K562 (cell line): ENCODE data around the gene SLIT2. TPM values are rescaled to one million over a fixed set of nuclear protein-coding genes. Genes with fewer than 3 reads are reported as not detected.

Experiments used
- ATAC-seq: fragments of 200-7000 bp; cut with Tn5 transposase; 3 replicates; pipeline ENCODE4 v1.9.1; 2020; ENCODE audit warnings: moderate library complexity
- BruUV-seq: library from RNA; stranded (reverse); fragments of 400-500 nt; replicated peaks from 2 replicates; lab custom pipeline; 2021; lab: Mats Ljungman, UMichigan
- CTCF ChIA-PET: fragments of 300-600 bp; formaldehyde crosslinking; extraction: SDS; loops from one replicate; lab custom pipeline; 2021; ENCODE audit warnings: low intra/inter-chr PET ratio; lab: Yijun Ruan, JAX
- POLR2A ChIA-PET: fragments of 300-600, 350-650 bp; sonication (Branson Sonifier 250); formaldehyde crosslinking; extraction: SDS; loops from one replicate; lab custom pipeline; 2021; ENCODE audit warnings: antibody characterized with exemption, inconsistent platforms; lab: Yijun Ruan, JAX
- DNase-seq, 4 experiments: peaks; one replicate each; pipeline versions ENCODE4 v3.0.0 to v3.0.0-alpha.2; 2011 to 2018; ENCODE audit warnings: low spot score in 3 of 4, mixed read lengths in 3 of 4; ENCODE audit errors: extremely low read depth in 1 of 4
- FAIRE-seq: peaks from 2 replicates; lab custom pipeline; 2011; peaks lifted over from hg19 to GRCh38; lab: Jason Lieb, UNC
- H2AFZ ChIP-seq: 2 replicates; pipeline ENCODE4 v1.6.0; 2011; ENCODE audit warnings: low read depth, low read length, control low read depth, inconsistent platforms
- H3K27ac ChIP-seq: fragments of 200-600 bp; 3 replicates; pipeline ENCODE4 v1.8.0; 2011; ENCODE audit warnings: low read depth, mild to moderate bottlenecking, control low read depth, inconsistent platforms, low read length, moderate library complexity, mixed read lengths; ENCODE audit errors: extremely low read depth
- H3K27me3 ChIP-seq, 2 experiments: fragments of 300-600 bp in 1 of 2; 2 replicates in 1 of 2; 3 replicates in 1 of 2; pipeline versions ENCODE4 v1.6.0 to v1.8.0; 2011; ENCODE audit warnings: inconsistent platforms in 2 of 2, low read length in 2 of 2, mild to moderate bottlenecking in 1 of 2, mixed read lengths in 1 of 2, moderate library complexity in 1 of 2; ENCODE audit not compliant: control insufficient read depth in 2 of 2, insufficient read depth in 2 of 2
- H3K36me3 ChIP-seq: fragments of 300-600 bp; 3 replicates; pipeline ENCODE4 v1.8.0; 2011; ENCODE audit warnings: mild to moderate bottlenecking, low read length, inconsistent platforms; ENCODE audit not compliant: control insufficient read depth, insufficient read depth
- H3K4me1 ChIP-seq, 2 experiments: fragments of 200-600 bp in 1 of 2; replicated peaks in 1 of 2; 2 replicates in 1 of 2; 3 replicates in 1 of 2; pipeline versions ENCODE4 v1.5.1 to v1.8.0; 2011; ENCODE audit warnings: inconsistent platforms in 2 of 2, low read length in 2 of 2, mild to moderate bottlenecking in 1 of 2, mixed read lengths in 1 of 2, moderate library complexity in 1 of 2; ENCODE audit not compliant: control insufficient read depth in 2 of 2, insufficient read depth in 2 of 2
- H3K4me2 ChIP-seq: 2 replicates; pipeline ENCODE4 v1.6.1; 2011; ENCODE audit warnings: low read length, control low read depth, inconsistent platforms, mixed read lengths; ENCODE audit not compliant: insufficient read depth
- H3K4me3 ChIP-seq: fragments of 200-600 bp; sonication (generic), shearing (Covaris generic); 2 replicates; pipeline ENCODE4 v1.5.1; 2016; ENCODE audit warnings: control low read depth, inconsistent platforms
- H3K79me2 ChIP-seq: fragments of 200-600 bp; 3 replicates; pipeline ENCODE4 v1.8.0; 2011; ENCODE audit warnings: low read length, inconsistent platforms; ENCODE audit not compliant: control insufficient read depth, insufficient read depth
- H3K9ac ChIP-seq, 2 experiments: 2 replicates each; pipeline versions ENCODE4 v1.6.0 to v1.6.1; 2011; ENCODE audit warnings: low read depth in 2 of 2, low read length in 2 of 2, control low read depth in 1 of 2, inconsistent platforms in 1 of 2, mild to moderate bottlenecking in 1 of 2, mixed read lengths in 1 of 2; ENCODE audit not compliant: insufficient read depth in 1 of 2
- H3K9me1 ChIP-seq: one replicate; pipeline ENCODE4 v1.6.0; 2011; ENCODE audit warnings: inconsistent platforms, mild to moderate bottlenecking, low read length, moderate library complexity; ENCODE audit not compliant: control insufficient read depth, insufficient read depth
- H3K9me3 ChIP-seq: replicated peaks from 2 replicates; pipeline ENCODE4 v1.5.1; 2011; ENCODE audit warnings: low read depth, low read length, inconsistent platforms; ENCODE audit not compliant: control insufficient read depth, insufficient read depth
- H4K20me1 ChIP-seq: replicated peaks from 2 replicates; pipeline ENCODE4 v1.6.1; 2011; ENCODE audit warnings: low read length, inconsistent platforms, mixed read lengths; ENCODE audit not compliant: control insufficient read depth, insufficient read depth
- ETS2 ChIP-seq: IDR thresholded peaks from 2 replicates; pipeline ENCODE4 v1.6.1; 2016; ENCODE audit warnings: borderline replicate concordance, missing genetic modification characterization, mild to moderate bottlenecking, moderate library complexity, missing compliant biosample characterization; ENCODE audit not compliant: poor library complexity, severe bottlenecking
- FOXA3 ChIP-seq, 2 experiments: fragments of 450-650 bp in 1 of 2; sonication (generic) in 1 of 2; formaldehyde crosslinking; IDR thresholded peaks in 1 of 2; conservative IDR thresholded peaks in 1 of 2; 2 replicates each; pipeline versions ENCODE4 v1.4.0 to v1.8.0; 2020 to 2022; ENCODE audit warnings: mild to moderate bottlenecking in 2 of 2, missing genetic modification reagents in 1 of 2
- GABPB1 ChIP-seq: sonication (generic); formaldehyde crosslinking; IDR thresholded peaks from 2 replicates; pipeline ENCODE4 v1.8.0; 2022; ENCODE audit warnings: mild to moderate bottlenecking, missing genetic modification reagents
- GTF2E2 ChIP-seq: fragments of 200-800 bp; sonication (Bioruptor generic); IDR thresholded peaks from 2 replicates; pipeline ENCODE4 v1.6.1; 2016; ENCODE audit warnings: missing genetic modification characterization, missing compliant biosample characterization
- KLF1 ChIP-seq: fragments of 450-650 bp; IDR thresholded peaks from 2 replicates; pipeline ENCODE4 v1.6.1; 2016; ENCODE audit warnings: missing genetic modification characterization, missing compliant biosample characterization
- MAFG ChIP-seq: fragments of 450-650 bp; conservative IDR thresholded peaks from 2 replicates; pipeline ENCODE4 v1.6.1; 2016; ENCODE audit warnings: missing genetic modification characterization, missing compliant biosample characterization
- NFXL1 ChIP-seq: fragments of 450-650 bp; formaldehyde crosslinking; IDR thresholded peaks from 2 replicates; pipeline ENCODE4 v1.4.0; 2021; ENCODE audit warnings: mild to moderate bottlenecking
- NONO ChIP-seq, 2 experiments: fragments of 200-400 bp in 1 of 2; fragments of 450-650 bp in 1 of 2; formaldehyde crosslinking in 1 of 2; IDR thresholded peaks; 2 replicates each; pipeline ENCODE4 v1.6.1; 2017; ENCODE audit warnings: low read depth in 2 of 2, mild to moderate bottlenecking in 2 of 2, moderate library complexity in 2 of 2, low read length in 1 of 2
- NR2F6 ChIP-seq: fragments of 450-650 bp; formaldehyde crosslinking; IDR thresholded peaks from 2 replicates; pipeline ENCODE4 v1.4.0; 2020; ENCODE audit warnings: mild to moderate bottlenecking
- NR4A1 ChIP-seq, 2 experiments: fragments of 250-450 bp in 1 of 2; fragments of 450-650 bp in 1 of 2; sonication (Bioruptor Pico) in 1 of 2; IDR thresholded peaks; 2 replicates each; pipeline versions ENCODE4 v1.4.0 to v1.6.1; 2016 to 2020; ENCODE audit warnings: mild to moderate bottlenecking in 2 of 2, missing compliant biosample characterization in 1 of 2, missing genetic modification characterization in 1 of 2, moderate library complexity in 1 of 2
- ZBTB1 ChIP-seq: sonication (generic); formaldehyde crosslinking; IDR thresholded peaks from 2 replicates; pipeline ENCODE4 v1.8.1; 2023; ENCODE audit warnings: missing genetic modification reagents, low read depth, mild to moderate bottlenecking, borderline replicate concordance
- ZBTB33 ChIP-seq: sonication (generic); formaldehyde crosslinking; IDR thresholded peaks from 2 replicates; pipeline ENCODE4 v1.8.1; 2023; ENCODE audit warnings: mild to moderate bottlenecking, missing genetic modification reagents
- ZNF175 ChIP-seq: fragments of 200-800 bp; sonication (Bioruptor generic); IDR thresholded peaks from 2 replicates; pipeline ENCODE4 v1.6.1; 2016; ENCODE audit warnings: low read depth, mild to moderate bottlenecking, missing genetic modification characterization, missing compliant biosample characterization
- ZNF224 ChIP-seq: sonication (generic); formaldehyde crosslinking; IDR thresholded peaks from 2 replicates; pipeline ENCODE4 v1.8.0; 2022; ENCODE audit warnings: mild to moderate bottlenecking, missing genetic modification reagents
- ZNF766 ChIP-seq: fragments of 200-800 bp; sonication (Bioruptor generic); conservative IDR thresholded peaks from 2 replicates; pipeline ENCODE4 v1.6.1; 2016; ENCODE audit warnings: missing genetic modification characterization, missing compliant biosample characterization
- WGBS: fragments of 100-300 bp; shearing (Covaris generic); methylation state at CpG from one replicate; pipeline ENCODE4 v1.1.6; 2016; ENCODE audit warnings: low coverage, mixed read lengths; ENCODE audit not compliant: insufficient coverage; ENCODE audit errors: missing lambda C conversion rate; 5-methylcytosine and 5-hydroxymethylcytosine counted together
- in situ Hi-C: fragments of 300-500 bp; cut with MboI; formaldehyde crosslinking; loops from 4 replicates; pipeline ENCODE4 v1.15.0; 2018; ENCODE audit warnings: inconsistent platforms, mixed read lengths
- intact Hi-C: fragments of 100-400 bp; cut with micrococcal nuclease; formaldehyde crosslinking; loops from 2 replicates; pipeline ENCODE4 v1.14.2; 2022
- polyA plus RNA-seq, 8 experiments: library from polyadenylated mRNA; depleted of rRNA in 4 of 8; stranded (reverse) in 5 of 8; unstranded in 3 of 8; fragments of >200 nt; fragmentation: Nextera tagmentation in 2 of 8; fragmentation: Illumina TruSeq in 1 of 8; extraction: Ambion mirVana in 2 of 8; extraction: Trizol in 1 of 8; gene quantifications; 2 replicates each; pipeline versions ENCODE4 v1.2.1 to v1.2.3, GENCODE V29; 2011 to 2014; ENCODE audit warnings: inconsistent platforms in 1 of 8, missing spikeins in 1 of 8
- total RNA-seq, 7 experiments: library from RNA; depleted of rRNA in 6 of 7; stranded (reverse); fragments of >200 nt in 6 of 7; fragmentation: Illumina TruSeq in 2 of 7; extraction: Trizol in 2 of 7; gene quantifications; 2 replicates each; pipeline versions ENCODE4 v1.2.1 to v1.2.3, GENCODE V29; 2011 to 2021; ENCODE audit warnings: low replicate concordance in 1 of 7
- TF ChIP-seq, protein P1 (sequence below): IDR thresholded peaks from 2 replicates; pipeline ENCODE4 v1.6.1; 2011; ENCODE audit warnings: borderline replicate concordance, low read depth, mild to moderate bottlenecking, moderate library complexity, low read length; ENCODE audit not compliant: insufficient read depth, poor library complexity, severe bottlenecking
- TF ChIP-seq, protein P2 (sequence below): fragments of 450-650 bp; formaldehyde crosslinking; IDR thresholded peaks from 2 replicates; pipeline ENCODE4 v1.4.0; 2020; ENCODE audit warnings: mild to moderate bottlenecking, moderate library complexity

Gene SLIT2
- total and polyA plus RNA-seq, 9 of the 15 experiments (the other 6 are each of a cell fraction or from before 2014, with no cell fraction given), result 1.8 to 8.1 (median 4.1) TPM

GRCh38 chr4:20253283-20253734, 1.6 kb downstream of the SLIT2 start:
- FAIRE-seq, result no peak
- Histone ChIP-seq H3K27me3 (peaks cover 0 to 7% of the 10 kb centered on the region in 2 experiments; a peak in 2 of 5 replicates), H3K27ac (no peak overlapping the region), H3K4me3 (no peak overlapping the region), H4K20me1 (no peaks in the 10 kb centered on the region), H2AFZ (no peak overlapping the region), H3K4me1 (peaks cover 0 to 7% of the 10 kb centered on the region in 2 experiments; a peak in 2 of 5 replicates), H3K9me3 (no peaks in the 10 kb centered on the region), H3K9me1 (no peaks in the 10 kb centered on the region), H3K9ac (no peak overlapping the region), H3K79me2 (no peaks in the 10 kb centered on the region), H3K4me2 (no peak overlapping the region), H3K36me3 (no peaks in the 10 kb centered on the region)
- ChIA-PET POLR2A (no interaction called here), CTCF (no interaction called here)
- in situ Hi-C loops, result no loop called here
- no peak for ATAC-seq
- intact Hi-C loops, result no loop called here
- no peak for DNase-seq
- no TSS peak for BruUV-seq
- WGBS, result 33% methylated on average over 5 of the region's 21 CpGs
- TF ChIP-seq NFXL1, result no peak
- TF ChIP-seq, protein P1, sequence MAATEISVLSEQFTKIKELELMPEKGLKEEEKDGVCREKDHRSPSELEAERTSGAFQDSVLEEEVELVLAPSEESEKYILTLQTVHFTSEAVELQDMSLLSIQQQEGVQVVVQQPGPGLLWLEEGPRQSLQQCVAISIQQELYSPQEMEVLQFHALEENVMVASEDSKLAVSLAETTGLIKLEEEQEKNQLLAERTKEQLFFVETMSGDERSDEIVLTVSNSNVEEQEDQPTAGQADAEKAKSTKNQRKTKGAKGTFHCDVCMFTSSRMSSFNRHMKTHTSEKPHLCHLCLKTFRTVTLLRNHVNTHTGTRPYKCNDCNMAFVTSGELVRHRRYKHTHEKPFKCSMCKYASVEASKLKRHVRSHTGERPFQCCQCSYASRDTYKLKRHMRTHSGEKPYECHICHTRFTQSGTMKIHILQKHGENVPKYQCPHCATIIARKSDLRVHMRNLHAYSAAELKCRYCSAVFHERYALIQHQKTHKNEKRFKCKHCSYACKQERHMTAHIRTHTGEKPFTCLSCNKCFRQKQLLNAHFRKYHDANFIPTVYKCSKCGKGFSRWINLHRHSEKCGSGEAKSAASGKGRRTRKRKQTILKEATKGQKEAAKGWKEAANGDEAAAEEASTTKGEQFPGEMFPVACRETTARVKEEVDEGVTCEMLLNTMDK, result no peak
- TF ChIP-seq NONO (IDR thresholded peaks at IDR 0.05; ENCODE audit: low read depth in 2 of 2, low read length in 1 of 2), result no peak
- TF ChIP-seq GTF2E2 (tag), result no peak
- TF ChIP-seq ZNF175 (CRISPR knock-in tag), result no peak
- TF ChIP-seq ZNF224 (CRISPR knock-in tag), result no peak
- TF ChIP-seq KLF1 (tag), result no peak
- TF ChIP-seq, protein P2, sequence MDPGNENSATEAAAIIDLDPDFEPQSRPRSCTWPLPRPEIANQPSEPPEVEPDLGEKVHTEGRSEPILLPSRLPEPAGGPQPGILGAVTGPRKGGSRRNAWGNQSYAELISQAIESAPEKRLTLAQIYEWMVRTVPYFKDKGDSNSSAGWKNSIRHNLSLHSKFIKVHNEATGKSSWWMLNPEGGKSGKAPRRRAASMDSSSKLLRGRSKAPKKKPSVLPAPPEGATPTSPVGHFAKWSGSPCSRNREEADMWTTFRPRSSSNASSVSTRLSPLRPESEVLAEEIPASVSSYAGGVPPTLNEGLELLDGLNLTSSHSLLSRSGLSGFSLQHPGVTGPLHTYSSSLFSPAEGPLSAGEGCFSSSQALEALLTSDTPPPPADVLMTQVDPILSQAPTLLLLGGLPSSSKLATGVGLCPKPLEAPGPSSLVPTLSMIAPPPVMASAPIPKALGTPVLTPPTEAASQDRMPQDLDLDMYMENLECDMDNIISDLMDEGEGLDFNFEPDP, result no peak
- TF ChIP-seq ZBTB1 (CRISPR knock-in tag), result no peak
- TF ChIP-seq FOXA3 (CRISPR knock-in tag; conservative IDR thresholded peaks at IDR 0.05 in 1 of 2, IDR thresholded peaks at IDR 0.05 in 1 of 2), result no peak
- no peak for TF ChIP-seq MAFG (tag)
- TF ChIP-seq NR4A1 (CRISPR knock-in tag; IDR thresholded peaks at IDR 0.05), result no peak
- TF ChIP-seq NR4A1 (tag; IDR thresholded peaks at IDR 0.05), result no peak
- no peak for TF ChIP-seq ZBTB33
- TF ChIP-seq ETS2 (tag), result no peak
- no peak for TF ChIP-seq ZNF766
- no peak for TF ChIP-seq GABPB1 (CRISPR knock-in tag)
- no peak for TF ChIP-seq NR2F6 (CRISPR knock-in tag)
